HepG2 (cell line): Measurements from ENCODE around the gene NEK7. TPM values are rescaled to one million over a fixed set of nuclear protein-coding genes. Genes with fewer than 3 reads are reported as not detected.

Source experiments
- CBX5 ChIP-seq: sonication (generic); formaldehyde crosslinking; IDR thresholded peaks from 2 replicates; pipeline ENCODE4 v1.4.0; 2020; ENCODE audit warnings: missing genetic modification reagents, borderline replicate concordance
- CENPBD1 ChIP-seq: sonication (generic); formaldehyde crosslinking; IDR thresholded peaks from 2 replicates; pipeline ENCODE4 v1.8.0; 2022; ENCODE audit warnings: missing genetic modification reagents, low read depth, mild to moderate bottlenecking, borderline replicate concordance
- CHCHD3 ChIP-seq: sonication (generic); formaldehyde crosslinking; IDR thresholded peaks from 2 replicates; pipeline ENCODE4 v1.8.0; 2022; ENCODE audit warnings: mild to moderate bottlenecking, missing genetic modification reagents, moderate library complexity
- DR1 ChIP-seq: sonication (generic); formaldehyde crosslinking; IDR thresholded peaks from 2 replicates; pipeline ENCODE4 v1.8.0; 2021; ENCODE audit warnings: mild to moderate bottlenecking, missing genetic modification reagents, inconsistent platforms
- EEA1 ChIP-seq: sonication (generic); formaldehyde crosslinking; IDR thresholded peaks from 2 replicates; pipeline ENCODE4 v1.5.1; 2020; ENCODE audit warnings: mild to moderate bottlenecking, missing genetic modification reagents, borderline replicate concordance
- EED ChIP-seq: sonication (generic); formaldehyde crosslinking; IDR thresholded peaks from 2 replicates; pipeline ENCODE4 v1.5.0; 2020; ENCODE audit warnings: mild to moderate bottlenecking, missing genetic modification reagents
- FOXK2 ChIP-seq: fragments of 450-650 bp; IDR thresholded peaks from 2 replicates; pipeline ENCODE4 v1.6.1; 2016
- GMEB2 ChIP-seq: IDR thresholded peaks from 2 replicates; pipeline ENCODE4 v1.6.1; 2016; ENCODE audit warnings: missing biosample characterization, missing genetic modification reagents, low read depth
- HNRNPH1 ChIP-seq: fragments of 200-400 bp; formaldehyde crosslinking; optimal IDR thresholded peaks from 2 replicates; pipeline ENCODE3; 2017; ENCODE audit warnings: mild to moderate bottlenecking, low read depth, low read length
- IRX3 ChIP-seq: sonication (generic); formaldehyde crosslinking; IDR thresholded peaks from 2 replicates; pipeline ENCODE4 v1.8.1; 2023; ENCODE audit warnings: mild to moderate bottlenecking, low read depth, missing genetic modification reagents, borderline replicate concordance
- KMT2B ChIP-seq: IDR thresholded peaks from 2 replicates; pipeline ENCODE4 v1.6.1; 2016; ENCODE audit warnings: missing genetic modification reagents, missing compliant biosample characterization
- MBNL3 ChIP-seq: fragments of 250-450 bp; sonication (Bioruptor Pico); conservative IDR thresholded peaks from 2 replicates; pipeline ENCODE4 v1.8.0; 2022; ENCODE audit warnings: mild to moderate bottlenecking, inconsistent platforms
- PCBP1 ChIP-seq: fragments of 200-400 bp; formaldehyde crosslinking; IDR thresholded peaks from 2 replicates; pipeline ENCODE4 v1.6.1; 2017; ENCODE audit warnings: mild to moderate bottlenecking, low read depth, low read length, borderline replicate concordance
- POGZ ChIP-seq: sonication (generic); formaldehyde crosslinking; IDR thresholded peaks from 2 replicates; pipeline ENCODE4 v1.4.0; 2020; ENCODE audit warnings: mild to moderate bottlenecking, missing genetic modification reagents
- REL ChIP-seq: sonication (generic); formaldehyde crosslinking; conservative IDR thresholded peaks from 2 replicates; pipeline ENCODE4 v1.8.0; 2022; ENCODE audit warnings: mild to moderate bottlenecking, missing genetic modification reagents, moderate library complexity
- TOPORS ChIP-seq: sonication (generic); formaldehyde crosslinking; IDR thresholded peaks from 2 replicates; pipeline ENCODE4 v1.8.0; 2023; ENCODE audit warnings: mild to moderate bottlenecking, missing genetic modification reagents
- YEATS2 ChIP-seq: sonication (generic); formaldehyde crosslinking; IDR thresholded peaks from 2 replicates; pipeline ENCODE4 v1.4.0; 2020; ENCODE audit warnings: missing genetic modification reagents, borderline replicate concordance
- ZNF205 ChIP-seq: IDR thresholded peaks from 2 replicates; pipeline ENCODE4 v1.6.1; 2018; ENCODE audit warnings: missing biosample characterization, missing genetic modification reagents
- ZNF24 ChIP-seq: fragments of 450-650 bp; IDR thresholded peaks from 2 replicates; pipeline ENCODE4 v1.6.1; 2017; ENCODE audit warnings: antibody characterized with exemption, mild to moderate bottlenecking
- ZNF253 ChIP-seq: sonication (generic); formaldehyde crosslinking; IDR thresholded peaks from 2 replicates; pipeline ENCODE4 v1.8.0; 2022; ENCODE audit warnings: mild to moderate bottlenecking, missing genetic modification reagents, borderline replicate concordance
- ZNF292 ChIP-seq: sonication (generic); formaldehyde crosslinking; IDR thresholded peaks from 2 replicates; pipeline ENCODE4 v1.8.1; 2022; ENCODE audit warnings: mild to moderate bottlenecking, low read depth, missing genetic modification reagents, borderline replicate concordance
- ZNF777 ChIP-seq: sonication (generic); formaldehyde crosslinking; IDR thresholded peaks from 2 replicates; pipeline ENCODE4 v1.4.0; 2020; ENCODE audit warnings: missing genetic modification reagents
- ZSCAN22 ChIP-seq: sonication (generic); formaldehyde crosslinking; IDR thresholded peaks from 2 replicates; pipeline ENCODE4 v1.4.0; 2020; ENCODE audit warnings: mild to moderate bottlenecking, missing genetic modification reagents
- polyA plus RNA-seq, 8 experiments: library from polyadenylated mRNA; depleted of rRNA in 3 of 8; stranded (reverse) in 7 of 8; unstranded in 1 of 8; fragments of >200 nt; fragmentation: Illumina TruSeq in 4 of 8; extraction: Trizol in 4 of 8; gene quantifications; 2 replicates each; pipeline versions ENCODE4 v1.2.1 to v1.2.3, GENCODE V29; 2011 to 2016; ENCODE audit warnings: low read depth in 4 of 8, missing spikeins in 1 of 8, mixed read lengths in 1 of 8; ENCODE audit not compliant: insufficient read depth in 1 of 8
- total RNA-seq, 5 experiments: library from RNA; depleted of rRNA; stranded (reverse); fragments of >200 nt; fragmentation: Illumina TruSeq; extraction: Trizol; gene quantifications; 2 replicates each; pipeline ENCODE4 v1.2.3, GENCODE V29; 2016; ENCODE audit warnings: low read depth in 1 of 5
- TF ChIP-seq, protein P1 (sequence below): sonication (generic); formaldehyde crosslinking; IDR thresholded peaks from 2 replicates; pipeline ENCODE4; 2020; ENCODE audit warnings: missing genetic modification reagents, mild to moderate bottlenecking, borderline replicate concordance
- TF ChIP-seq, protein P2 (sequence below): sonication (generic); formaldehyde crosslinking; IDR thresholded peaks from 2 replicates; pipeline ENCODE4 v1.4.0; 2020; ENCODE audit warnings: missing genetic modification reagents

NEK7 gene
- total and polyA plus RNA-seq, 2 of the 13 experiments (the other 11 are each of a cell fraction or from before 2014, with no cell fraction given), result 18.1 to 19.2 TPM

- TF ChIP-seq ZNF24, result no peak
- no peak for TF ChIP-seq PCBP1
- no peak for TF ChIP-seq REL (CRISPR knock-in tag)
- TF ChIP-seq FOXK2, result no peak
- TF ChIP-seq DR1, result no peak
- no peak for TF ChIP-seq ZNF292 (CRISPR knock-in tag)
- TF ChIP-seq CENPBD1, result no peak
- TF ChIP-seq YEATS2, result no peak
- TF ChIP-seq POGZ (CRISPR knock-in tag), result peak; percentile 27; the same call in 1 of the 2 replicates
- no peak for TF ChIP-seq EEA1 (CRISPR knock-in tag)
- no peak for TF ChIP-seq MBNL3 (CRISPR knock-in tag)
- no peak for TF ChIP-seq ZNF777
- no peak for TF ChIP-seq IRX3
- no peak for TF ChIP-seq GMEB2 (CRISPR knock-in tag)
- TF ChIP-seq, protein P1, sequence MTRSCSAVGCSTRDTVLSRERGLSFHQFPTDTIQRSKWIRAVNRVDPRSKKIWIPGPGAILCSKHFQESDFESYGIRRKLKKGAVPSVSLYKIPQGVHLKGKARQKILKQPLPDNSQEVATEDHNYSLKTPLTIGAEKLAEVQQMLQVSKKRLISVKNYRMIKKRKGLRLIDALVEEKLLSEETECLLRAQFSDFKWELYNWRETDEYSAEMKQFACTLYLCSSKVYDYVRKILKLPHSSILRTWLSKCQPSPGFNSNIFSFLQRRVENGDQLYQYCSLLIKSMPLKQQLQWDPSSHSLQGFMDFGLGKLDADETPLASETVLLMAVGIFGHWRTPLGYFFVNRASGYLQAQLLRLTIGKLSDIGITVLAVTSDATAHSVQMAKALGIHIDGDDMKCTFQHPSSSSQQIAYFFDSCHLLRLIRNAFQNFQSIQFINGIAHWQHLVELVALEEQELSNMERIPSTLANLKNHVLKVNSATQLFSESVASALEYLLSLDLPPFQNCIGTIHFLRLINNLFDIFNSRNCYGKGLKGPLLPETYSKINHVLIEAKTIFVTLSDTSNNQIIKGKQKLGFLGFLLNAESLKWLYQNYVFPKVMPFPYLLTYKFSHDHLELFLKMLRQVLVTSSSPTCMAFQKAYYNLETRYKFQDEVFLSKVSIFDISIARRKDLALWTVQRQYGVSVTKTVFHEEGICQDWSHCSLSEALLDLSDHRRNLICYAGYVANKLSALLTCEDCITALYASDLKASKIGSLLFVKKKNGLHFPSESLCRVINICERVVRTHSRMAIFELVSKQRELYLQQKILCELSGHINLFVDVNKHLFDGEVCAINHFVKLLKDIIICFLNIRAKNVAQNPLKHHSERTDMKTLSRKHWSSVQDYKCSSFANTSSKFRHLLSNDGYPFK (CRISPR knock-in tag), result no peak
- TF ChIP-seq CHCHD3 (CRISPR knock-in tag), result no peak
- TF ChIP-seq, protein P2, sequence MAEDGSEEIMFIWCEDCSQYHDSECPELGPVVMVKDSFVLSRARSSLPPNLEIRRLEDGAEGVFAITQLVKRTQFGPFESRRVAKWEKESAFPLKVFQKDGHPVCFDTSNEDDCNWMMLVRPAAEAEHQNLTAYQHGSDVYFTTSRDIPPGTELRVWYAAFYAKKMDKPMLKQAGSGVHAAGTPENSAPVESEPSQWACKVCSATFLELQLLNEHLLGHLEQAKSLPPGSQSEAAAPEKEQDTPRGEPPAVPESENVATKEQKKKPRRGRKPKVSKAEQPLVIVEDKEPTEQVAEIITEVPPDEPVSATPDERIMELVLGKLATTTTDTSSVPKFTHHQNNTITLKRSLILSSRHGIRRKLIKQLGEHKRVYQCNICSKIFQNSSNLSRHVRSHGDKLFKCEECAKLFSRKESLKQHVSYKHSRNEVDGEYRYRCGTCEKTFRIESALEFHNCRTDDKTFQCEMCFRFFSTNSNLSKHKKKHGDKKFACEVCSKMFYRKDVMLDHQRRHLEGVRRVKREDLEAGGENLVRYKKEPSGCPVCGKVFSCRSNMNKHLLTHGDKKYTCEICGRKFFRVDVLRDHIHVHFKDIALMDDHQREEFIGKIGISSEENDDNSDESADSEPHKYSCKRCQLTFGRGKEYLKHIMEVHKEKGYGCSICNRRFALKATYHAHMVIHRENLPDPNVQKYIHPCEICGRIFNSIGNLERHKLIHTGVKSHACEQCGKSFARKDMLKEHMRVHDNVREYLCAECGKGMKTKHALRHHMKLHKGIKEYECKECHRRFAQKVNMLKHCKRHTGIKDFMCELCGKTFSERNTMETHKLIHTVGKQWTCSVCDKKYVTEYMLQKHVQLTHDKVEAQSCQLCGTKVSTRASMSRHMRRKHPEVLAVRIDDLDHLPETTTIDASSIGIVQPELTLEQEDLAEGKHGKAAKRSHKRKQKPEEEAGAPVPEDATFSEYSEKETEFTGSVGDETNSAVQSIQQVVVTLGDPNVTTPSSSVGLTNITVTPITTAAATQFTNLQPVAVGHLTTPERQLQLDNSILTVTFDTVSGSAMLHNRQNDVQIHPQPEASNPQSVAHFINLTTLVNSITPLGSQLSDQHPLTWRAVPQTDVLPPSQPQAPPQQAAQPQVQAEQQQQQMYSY (CRISPR knock-in tag), result no peak
- no peak for TF ChIP-seq EED
- no peak for TF ChIP-seq ZNF253 (CRISPR knock-in tag)
- no peak for TF ChIP-seq CBX5 (CRISPR knock-in tag)
- TF ChIP-seq ZSCAN22 (CRISPR knock-in tag), result no peak
- no peak for TF ChIP-seq HNRNPH1
- no peak for TF ChIP-seq ZNF205 (CRISPR knock-in tag)
- no peak for TF ChIP-seq KMT2B (CRISPR knock-in tag)
- TF ChIP-seq TOPORS (CRISPR knock-in tag), result no peak
Observed at GRCh38 chr1:198346178-198346577, 189.4 kb downstream of the NEK7 start (continued).
